Measurements from ENCODE around the gene SPEG. TPM values are rescaled to one million over a fixed set of nuclear protein-coding genes. Genes with fewer than 3 reads are reported as not detected.

Gene SPEG
- total and polyA plus RNA-seq, 2 of the 13 experiments (the other 11 are each of a cell fraction or from before 2014, with no cell fraction given): 0.18 to 0.24 TPM

- no peak for TF ChIP-seq CEBPZ (IDR thresholded peaks at IDR 0.05; ENCODE audit: low read length)
- TF ChIP-seq TBX2 (CRISPR knock-in tag; IDR thresholded peaks at IDR 0.05; ENCODE audit: borderline replicate concordance): peak; percentile 91
- TF ChIP-seq BCLAF1 (IDR thresholded peaks at IDR 0.05): no peak
- peak; percentile 84; the same call in 1 of the 2 replicates for TF ChIP-seq ZNF563 (CRISPR knock-in tag; IDR thresholded peaks at IDR 0.05)
- no peak for TF ChIP-seq ZNF326 (CRISPR knock-in tag; IDR thresholded peaks at IDR 0.05; ENCODE audit: borderline replicate concordance)
- TF ChIP-seq ZNF160 (CRISPR knock-in tag; IDR thresholded peaks at IDR 0.05): no peak
- peak; percentile 87 for TF ChIP-seq HDAC2 (CRISPR knock-in tag; IDR thresholded peaks at IDR 0.05)
- no peak for TF ChIP-seq ZNF207 (IDR thresholded peaks at IDR 0.05; ENCODE audit: borderline replicate concordance)
- peak; percentile 45 for TF ChIP-seq PAXIP1 (CRISPR knock-in tag; conservative IDR thresholded peaks at IDR 0.05)
- TF ChIP-seq ELF3 (CRISPR knock-in tag; IDR thresholded peaks at IDR 0.05): peak; percentile 95
- peak; percentile 60; the same call in 1 of the 2 replicates for TF ChIP-seq FOXA3 (CRISPR knock-in tag; IDR thresholded peaks at IDR 0.05)
- TF ChIP-seq ZGPAT (CRISPR knock-in tag; IDR thresholded peaks at IDR 0.05): peak; percentile 87
- no peak for TF ChIP-seq SNRNP70 (IDR thresholded peaks at IDR 0.05; ENCODE audit: low read depth, low read length)
- TF ChIP-seq ZSCAN12 (CRISPR knock-in tag; IDR thresholded peaks at IDR 0.05): no peak
- no peak for TF ChIP-seq CREBL2 (CRISPR knock-in tag; IDR thresholded peaks at IDR 0.05; ENCODE audit: borderline replicate concordance)
- TF ChIP-seq ZNF335 (CRISPR knock-in tag; IDR thresholded peaks at IDR 0.05): no peak; the same call in 1 of the 2 replicates
- peak; percentile 90; the same call in 1 of the 2 replicates for TF ChIP-seq SMAD1 (CRISPR knock-in tag; IDR thresholded peaks at IDR 0.05; ENCODE audit: borderline replicate concordance, low read depth)
- TF ChIP-seq ZNF746 (CRISPR knock-in tag; IDR thresholded peaks at IDR 0.05): peak; percentile 61; the same call in 1 of the 2 replicates
- peak; percentile 64 for TF ChIP-seq ESRRA (CRISPR knock-in tag; IDR thresholded peaks at IDR 0.05; ENCODE audit: low read depth)
Observed at GRCh38 chr2:219541611-219542180, 107.1 kb downstream of the SPEG start (continued).
